HCT116 (cell line): ENCODE results near the gene UPF2. TPM values are rescaled to one million over a fixed set of nuclear protein-coding genes. Genes with fewer than 3 reads are reported as not detected.

ENCODE experiments used
- ATAC-seq: fragments of 200-7000 bp; cut with Tn5 transposase; 2 replicates; pipeline ENCODE4 v1.9.1; 2020; ENCODE audit warnings: mild to moderate bottlenecking, moderate library complexity
- BruUV-seq: library from RNA; stranded (reverse); fragments of 400-500 nt; replicated peaks from 2 replicates; lab custom pipeline; 2021; lab: Mats Ljungman, UMichigan
- CTCF ChIA-PET: fragments of 300-600 bp; sonication (Branson Sonifier 250); formaldehyde crosslinking; loops from one replicate; lab custom pipeline; 2021; ENCODE audit warnings: antibody characterized with exemption; lab: Charles Lee
- POLR2A ChIA-PET: fragments of 300-600, 350-600 bp; sonication (Branson Sonifier 250); formaldehyde crosslinking; loops from one replicate; lab custom pipeline; 2021; ENCODE audit warnings: antibody characterized with exemption; lab: Charles Lee
- RAD21 ChIA-PET, 2 experiments: fragments of 300-600 bp; sonication (Branson Sonifier 250); formaldehyde crosslinking; loops; one replicate each; lab custom pipeline; 2023; ENCODE audit warnings: low total read pairs in 2 of 2; ENCODE audit not compliant: uncharacterized antibody in 2 of 2, unreplicated experiment in 2 of 2, low non-redundant PET in 1 of 2; lab: Charles Lee
- DNase-seq: peaks from one replicate; pipeline ENCODE4 v3.0.0-alpha.2; 2010; ENCODE audit warnings: low read depth, low spot score
- H2AFZ ChIP-seq: fragments of 200-600 bp; shearing (Covaris generic), sonication (generic); 2 replicates; pipeline ENCODE4 v1.6.1; 2017; ENCODE audit warnings: low read depth, mixed run types, mixed read lengths, antibody characterized with exemption, low read length; ENCODE audit not compliant: poor library complexity, severe bottlenecking
- H3K27ac ChIP-seq: 2 replicates; pipeline ENCODE4 v1.5.1; 2012; ENCODE audit warnings: low read depth, low read length
- H3K27me3 ChIP-seq: fragments of 200-600 bp; sonication (generic); 2 replicates; pipeline ENCODE4 v1.6.1; 2016; ENCODE audit warnings: mixed run types, low read length, mixed read lengths; ENCODE audit not compliant: insufficient read depth
- H3K36me3 ChIP-seq, 2 experiments: fragments of 200-500 bp in 1 of 2; fragments of 200-600 bp in 1 of 2; sonication (Bioruptor generic) in 1 of 2; sonication (generic) in 1 of 2; 2 replicates each; pipeline versions ENCODE4 v1.5.1 to v1.6.1; 2014 to 2016; ENCODE audit warnings: low read length in 2 of 2, inconsistent platforms in 1 of 2, mixed read lengths in 1 of 2, mixed run types in 1 of 2; ENCODE audit not compliant: insufficient read depth in 2 of 2, control insufficient read depth in 1 of 2
- H3K4me1 ChIP-seq, 2 experiments: fragments of 200-600 bp in 1 of 2; sonication (generic) in 1 of 2; 2 replicates each; pipeline versions ENCODE4 v1.5.1 to v1.6.1; 2012 to 2017; ENCODE audit warnings: low read length in 2 of 2, inconsistent platforms in 1 of 2, mild to moderate bottlenecking in 1 of 2, mixed read lengths in 1 of 2, mixed run types in 1 of 2, moderate library complexity in 1 of 2; ENCODE audit not compliant: insufficient read depth in 2 of 2, control insufficient read depth in 1 of 2
- H3K4me2 ChIP-seq: fragments of 200-600 bp; sonication (generic); 2 replicates; pipeline ENCODE4 v1.6.1; 2017; ENCODE audit warnings: mixed run types, low read length, mixed read lengths
- H3K4me3 ChIP-seq, 2 experiments: fragments of 200-600 bp in 1 of 2; sonication (generic) in 1 of 2; replicated peaks in 1 of 2; 2 replicates each; pipeline ENCODE4 v1.5.1; 2011 to 2016; ENCODE audit warnings: low read length in 2 of 2, control low read depth in 1 of 2, low read depth in 1 of 2, mild to moderate bottlenecking in 1 of 2, mixed read lengths in 1 of 2, mixed run types in 1 of 2
- H3K79me2 ChIP-seq: fragments of 200-600 bp; sonication (generic); 2 replicates; pipeline ENCODE4 v1.6.1; 2017; ENCODE audit warnings: mild to moderate bottlenecking, mixed run types, low read length, moderate library complexity, mixed read lengths; ENCODE audit not compliant: insufficient read depth
- H3K9ac ChIP-seq: fragments of 200-600 bp; sonication (generic); 2 replicates; pipeline ENCODE4 v1.6.1; 2016; ENCODE audit warnings: low read length, mixed read lengths
- H3K9me2 ChIP-seq: fragments of 200-600 bp; sonication (generic), shearing (Covaris generic); 2 replicates; pipeline ENCODE4 v1.6.1; 2017; ENCODE audit warnings: mixed run types, mild to moderate bottlenecking, moderate library complexity; ENCODE audit not compliant: insufficient read depth
- H3K9me3 ChIP-seq, 2 experiments: fragments of 200-500 bp in 1 of 2; fragments of 200-600 bp in 1 of 2; sonication (Bioruptor generic) in 1 of 2; sonication (generic) in 1 of 2; 2 replicates each; pipeline ENCODE4 v1.6.1; 2014 to 2017; ENCODE audit warnings: low read length in 2 of 2, mixed read lengths in 2 of 2, inconsistent platforms in 1 of 2, low read depth in 1 of 2, mild to moderate bottlenecking in 1 of 2, mixed run types in 1 of 2, moderate library complexity in 1 of 2; ENCODE audit not compliant: control insufficient read depth in 1 of 2, insufficient read depth in 1 of 2
- H4K20me1 ChIP-seq: fragments of 200-600 bp; sonication (generic), shearing (Covaris generic); 2 replicates; pipeline ENCODE4 v1.6.1; 2017; ENCODE audit warnings: mixed run types, mild to moderate bottlenecking, moderate library complexity; ENCODE audit not compliant: insufficient read depth
- EGR1 ChIP-seq: IDR thresholded peaks from 2 replicates; pipeline ENCODE4 v1.6.1; 2012; ENCODE audit warnings: low read depth
- EZH2phosphoT487 ChIP-seq: fragments of 200-600 bp; IDR thresholded peaks from 2 replicates; pipeline ENCODE4 v1.6.1; 2018; ENCODE audit warnings: antibody characterized with exemption, borderline replicate concordance
- FOSL1 ChIP-seq: IDR thresholded peaks from 2 replicates; pipeline ENCODE4 v1.6.1; 2012; ENCODE audit warnings: low read depth
- POLR2A ChIP-seq: IDR thresholded peaks from 2 replicates; pipeline ENCODE4 v1.7.0; 2011; ENCODE audit warnings: borderline replicate concordance; ENCODE audit not compliant: insufficient read depth, insufficient read length; ENCODE audit errors: extremely low read depth
- RAD21 ChIP-seq: IDR thresholded peaks from 2 replicates; pipeline ENCODE4 v1.6.1; 2012; ENCODE audit warnings: low read depth, mild to moderate bottlenecking
- ZBTB33 ChIP-seq: IDR thresholded peaks from 2 replicates; pipeline ENCODE4 v1.6.1; 2011; ENCODE audit warnings: mild to moderate bottlenecking, low read length, moderate library complexity; ENCODE audit not compliant: insufficient replicate concordance; ENCODE audit errors: extremely low read depth
- ZNF274 ChIP-seq: fragments of 200-500 bp; sonication (Bioruptor generic); IDR thresholded peaks from 2 replicates; pipeline ENCODE4 v1.6.1; 2014; ENCODE audit warnings: mild to moderate bottlenecking, low read depth, low read length, inconsistent platforms
- intact Hi-C: fragments of 100-400 bp; cut with micrococcal nuclease; formaldehyde crosslinking; loops from 2 replicates; pipeline ENCODE4 v1.10.0; 2022
- total RNA-seq: library from RNA; stranded (reverse); gene quantifications from one replicate; pipeline ENCODE4 v1.2.1, GENCODE V29; 2021; ENCODE audit not compliant: unreplicated experiment
- TF ChIP-seq, protein P1 (sequence below): IDR thresholded peaks from 2 replicates; pipeline ENCODE4 v1.6.1; 2012

The UPF2 gene
- total RNA-seq, 1 experiment from 2014 or later = 27.3 TPM

GRCh38 chr10:11988924-11989323 is 53.7 kb downstream of the UPF2 start:
- no peaks in the 10 kb centered on the region for H3K9me2 ChIP-seq
- H3K4me1 ChIP-seq = peaks cover 0 to 16% of the 10 kb centered on the region in 2 experiments; a peak in 2 of 4 replicates
- ATAC-seq (no peak), DNase-seq (no peak)
- H3K9me3 ChIP-seq = no peaks in the 10 kb centered on the region
- no peak overlapping the region for H3K9ac ChIP-seq
- H2AFZ ChIP-seq = no peak overlapping the region
- TF ChIP-seq FOSL1 (no peak), ZNF274 (no peak), POLR2A (no peak), ZBTB33 (no peak), EGR1 (no peak), RAD21 (no peak), EZH2phosphoT487 (no peak)
- TF ChIP-seq, protein P1, sequence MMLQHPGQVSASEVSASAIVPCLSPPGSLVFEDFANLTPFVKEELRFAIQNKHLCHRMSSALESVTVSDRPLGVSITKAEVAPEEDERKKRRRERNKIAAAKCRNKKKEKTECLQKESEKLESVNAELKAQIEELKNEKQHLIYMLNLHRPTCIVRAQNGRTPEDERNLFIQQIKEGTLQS = no peak
- intact Hi-C loops = loop anchor here (5.0 kb wide), 1 partner anchor 472 kb away; no protein-coding TSS in a partner anchor
- H3K36me3 ChIP-seq = peaks cover 0 to 4% of the 10 kb centered on the region in 2 experiments; a peak in 2 of 4 replicates
- ChIA-PET CTCF (interaction anchor here (1.0 to 2.5 kb wide), 2 partner anchors 109 to 207 kb away, joined by 3 to 9 read pairs; no protein-coding TSS in a partner anchor), POLR2A (no interaction called here), RAD21 (no interaction called here)
- H3K27ac ChIP-seq = no peak overlapping the region
- no peaks in the 10 kb centered on the region for H4K20me1 ChIP-seq
- peaks cover 7% of the 10 kb centered on the region; the same call in 1 of the 2 replicates for H3K79me2 ChIP-seq
- no peaks in the 10 kb centered on the region for H3K27me3 ChIP-seq
- H3K4me3 ChIP-seq = no peak overlapping the region
- no peak overlapping the region for H3K4me2 ChIP-seq
- no TSS peak for BruUV-seq
